Activated CD4-positive, alpha-beta T cell treated with anti-CD3 and anti-CD28 coated beads, Interleukin-10, Interleukin-2, amounts not matched to agents 100 ng/mL and 50 ng/mL, durations not matched to agents 16 hours and 8 hours (primary cell): ENCODE results near the gene FAM229A.

ENCODE experiments used
- DNase-seq: peaks from one replicate; pipeline ENCODE4 v3.0.0-alpha.2; 2020

FAM229A gene

DNA sequence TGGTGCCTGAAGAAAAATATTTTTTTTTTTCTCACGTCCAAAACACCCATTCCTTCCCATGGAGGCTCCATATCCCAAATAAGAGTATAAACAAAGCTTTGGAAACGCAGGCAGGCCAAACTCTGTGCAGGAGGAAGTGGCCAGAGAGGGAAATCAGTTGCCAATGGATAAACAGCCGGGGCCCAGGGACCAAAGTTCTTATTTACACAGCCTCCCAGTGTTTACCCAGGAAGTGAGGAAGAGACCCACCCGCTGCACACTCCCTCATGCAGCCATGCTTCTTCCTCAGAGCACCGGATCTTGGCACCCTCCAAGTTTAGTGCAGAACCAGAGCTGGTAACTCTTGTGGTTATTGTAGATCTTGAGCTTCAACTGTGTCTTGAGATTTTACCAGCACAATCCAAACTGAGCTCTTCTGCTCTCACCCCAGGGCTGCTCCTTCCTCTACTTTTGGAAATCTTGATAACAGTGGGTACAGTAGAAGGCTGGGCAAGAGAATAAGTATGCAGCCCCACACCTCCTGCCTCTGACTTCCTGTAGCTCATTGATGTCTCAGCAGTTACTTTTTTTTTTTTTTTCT lies 40.5 kb downstream of the FAM229A start:
- DNase-seq, result peak; percentile 40

DNA sequence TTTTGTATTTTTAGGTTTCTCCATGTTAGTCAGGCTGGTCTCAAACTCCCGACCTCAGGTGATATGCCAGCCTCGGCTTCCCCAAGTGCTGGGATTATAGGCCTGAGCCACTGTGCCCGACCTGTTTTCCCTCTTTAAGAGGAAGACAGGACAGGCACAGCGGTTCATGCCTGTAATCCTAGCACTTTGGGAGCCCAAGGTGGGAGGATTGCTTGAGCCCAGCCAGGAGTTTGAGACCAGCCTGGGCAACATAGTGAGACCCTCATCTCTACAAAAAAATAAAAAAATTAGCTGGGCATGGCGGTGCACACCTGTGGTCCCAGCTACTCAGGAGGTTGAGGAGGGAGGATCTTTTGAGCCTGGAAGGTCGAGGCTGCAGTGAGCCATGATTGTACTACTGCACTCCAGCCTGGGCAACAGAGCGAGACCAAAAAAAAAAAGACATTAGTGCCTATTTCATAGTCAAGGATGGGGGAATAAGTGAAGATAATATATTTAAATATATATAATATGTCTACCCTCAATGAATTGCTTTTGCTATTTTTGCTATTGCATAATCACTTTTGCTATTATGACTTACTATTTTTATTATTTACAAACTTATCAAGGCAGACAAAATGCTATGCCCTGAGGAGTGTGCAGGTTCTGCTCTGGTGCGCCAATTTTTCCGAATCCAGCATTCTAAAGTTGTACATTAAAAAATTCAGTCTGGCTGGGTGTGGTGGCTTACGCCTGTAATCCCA lies 44.0 kb downstream of the FAM229A start:
- DNase-seq, result no peak

DNA sequence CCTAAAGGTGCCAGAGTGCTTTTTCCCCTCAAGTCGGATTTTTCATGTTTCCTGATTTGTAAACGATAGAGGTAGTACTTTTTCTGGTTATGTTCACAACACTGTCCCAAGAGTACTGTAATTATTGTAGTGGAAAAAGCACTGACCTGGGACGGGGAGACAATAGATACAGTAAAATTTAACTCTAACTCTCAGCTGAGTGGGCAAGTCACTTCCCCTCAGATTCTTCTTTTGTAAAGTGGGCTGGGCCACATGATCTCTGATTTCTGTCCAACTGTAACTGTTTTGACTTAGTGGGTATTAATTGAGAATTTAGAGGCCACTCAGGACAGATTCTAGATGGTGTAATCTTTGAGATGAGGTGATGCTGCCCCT lies 45.4 kb downstream of the FAM229A start:
- DNase-seq, result no peak

DNA sequence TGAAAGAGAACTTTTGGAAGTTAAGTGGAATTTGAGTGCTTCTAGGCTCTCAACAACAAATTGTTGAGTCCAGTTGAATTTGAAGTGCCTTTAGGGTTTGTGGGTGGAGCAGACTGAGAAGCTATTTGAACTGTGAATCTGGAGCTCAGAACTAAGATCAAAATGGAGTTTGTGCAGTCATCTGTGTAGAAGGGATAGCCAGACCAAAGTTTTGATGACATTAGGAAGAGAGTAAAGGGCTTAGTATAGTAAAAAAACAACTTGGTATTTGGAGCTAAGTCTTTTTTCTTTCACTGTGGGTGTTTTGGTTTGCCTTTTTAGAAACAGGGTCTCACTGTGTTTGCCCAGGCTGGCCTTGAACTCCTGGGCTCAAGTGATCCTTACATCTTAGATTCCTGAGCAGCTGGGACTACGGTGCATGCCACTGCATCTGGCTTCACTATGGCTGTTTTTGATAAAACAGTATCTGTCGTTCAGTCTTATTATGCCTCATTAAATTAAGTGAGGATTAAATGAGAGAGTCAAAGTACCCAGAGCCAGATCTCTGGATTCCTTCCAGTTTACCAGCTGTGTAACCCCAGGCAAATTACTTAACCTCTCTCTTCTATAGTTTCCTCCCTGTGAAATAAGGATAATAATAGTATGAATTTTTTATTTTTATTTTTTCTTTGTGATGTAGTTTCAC lies 50.4 kb downstream of the FAM229A start:
- DNase-seq, result no peak
